Left ventricle myocardium superior (tissue), 1 donor: ENCODE results near the gene CHODL. TPM values are rescaled to one million over a fixed set of nuclear protein-coding genes. Genes with fewer than 3 reads are reported as not detected.

ENCODE experiments used
- ATAC-seq: fragments of 200-7000 bp; cut with Tn5 transposase; one replicate; pipeline ENCODE4 v1.9.1; 2020; ENCODE audit warnings: mild to moderate bottlenecking, moderate library complexity
- DNase-seq: peaks from one replicate; pipeline ENCODE4 v3.0.0-alpha.2; 2020
- intact Hi-C: fragments of 100-400 bp; cut with micrococcal nuclease; formaldehyde crosslinking; loops from one replicate; pipeline ENCODE4 v1.11.0; 2022
- total RNA-seq: library from RNA; stranded (reverse); fragmentation: NEBNext Ultra II Directional; extraction: Animal tissue kit (Norgen Biotek cat#: 25700); gene quantifications from one replicate; pipeline ENCODE4 v1.2.1, GENCODE V29; 2021
- donor health status: DM: no; HTN: yes; CAD: no; lungs with severe emphysema.

Gene CHODL
- total RNA-seq, 1 donor from 2014 or later: 0.20 TPM

DNA sequence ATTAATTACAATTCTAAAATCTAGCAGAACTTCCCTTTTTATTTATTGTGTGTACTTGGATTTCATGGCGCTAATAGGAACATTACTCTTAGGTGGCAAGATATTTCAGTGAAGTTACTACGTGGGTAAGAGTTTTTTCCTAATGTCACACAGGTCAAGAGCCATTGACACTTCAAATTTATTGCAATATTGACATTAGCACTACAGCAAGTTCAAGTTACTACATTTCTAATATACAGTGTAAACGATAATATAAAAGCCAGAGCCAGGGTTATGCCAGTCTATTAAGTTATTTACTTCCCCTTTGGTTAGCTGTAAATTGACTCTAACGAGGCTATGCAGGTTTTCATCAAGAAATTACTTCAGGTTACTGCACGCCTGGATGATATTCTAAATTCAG, 29.7 kb downstream of the CHODL start:
- ATAC-seq (no peak), DNase-seq (no peak)
- intact Hi-C loops: no loop called here

DNA sequence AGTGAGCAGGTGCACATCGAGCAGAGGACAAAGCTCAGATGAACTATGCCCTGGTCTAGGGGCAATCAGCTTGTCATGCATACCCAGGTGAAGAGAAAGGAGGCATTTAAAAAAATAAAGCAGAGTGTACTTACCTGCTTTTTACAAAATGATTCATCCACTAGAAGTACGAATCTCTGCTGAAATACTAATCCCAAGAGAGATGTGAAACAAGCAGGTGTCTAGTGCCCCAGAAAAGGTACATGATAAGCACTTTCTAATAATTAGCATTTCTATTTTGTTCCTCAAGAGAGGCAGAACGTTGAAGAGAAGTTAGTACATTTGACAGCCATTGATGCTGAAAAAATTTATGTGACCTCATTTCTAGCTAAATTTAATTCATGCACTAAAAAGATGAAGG, 31.1 kb downstream of the CHODL start:
- no peak for DNase-seq
- ATAC-seq: no peak
- intact Hi-C loops: no loop called here

DNA sequence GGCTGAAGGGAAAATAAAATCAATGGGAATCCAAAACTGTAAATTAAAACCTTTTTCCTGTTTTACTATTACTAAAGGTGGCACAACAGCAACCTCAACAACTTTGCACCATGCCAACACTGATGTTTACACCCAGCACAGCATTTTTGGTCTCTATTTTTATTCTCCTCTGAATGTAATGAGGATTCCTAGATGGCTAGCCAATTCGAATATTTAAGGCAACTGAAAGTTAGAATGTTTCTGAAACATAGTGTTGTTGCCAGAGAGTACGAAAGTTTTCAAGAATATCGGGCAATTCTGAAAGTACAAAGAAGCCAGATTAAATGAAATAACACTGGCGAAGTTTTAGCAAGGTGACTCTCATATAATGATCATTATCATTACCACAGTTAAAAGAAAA, 40.7 kb downstream of the CHODL start:
- ATAC-seq (no peak), DNase-seq (no peak)
- intact Hi-C loops: no loop called here

DNA sequence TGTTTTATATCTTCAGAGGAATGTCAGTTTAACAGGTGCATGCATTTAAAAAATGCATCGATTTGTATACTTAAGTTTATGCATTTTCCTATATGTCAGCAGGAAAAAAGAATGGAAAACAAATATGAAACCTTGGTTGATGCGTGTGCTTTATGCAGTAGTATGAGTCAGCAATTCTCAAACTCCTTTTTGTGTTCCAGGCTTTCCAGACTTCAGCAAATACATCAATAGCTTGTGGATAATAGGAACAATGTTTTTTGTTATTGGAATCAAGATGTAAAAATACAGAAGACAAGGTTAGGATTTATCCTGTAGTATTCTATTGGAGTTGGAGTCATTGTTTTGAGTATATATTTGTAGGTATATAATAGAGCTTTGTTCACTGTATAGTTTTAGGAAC, 45.2 kb downstream of the CHODL start:
- DNase-seq: no peak
- ATAC-seq: no peak
- intact Hi-C loops: no loop called here

DNA sequence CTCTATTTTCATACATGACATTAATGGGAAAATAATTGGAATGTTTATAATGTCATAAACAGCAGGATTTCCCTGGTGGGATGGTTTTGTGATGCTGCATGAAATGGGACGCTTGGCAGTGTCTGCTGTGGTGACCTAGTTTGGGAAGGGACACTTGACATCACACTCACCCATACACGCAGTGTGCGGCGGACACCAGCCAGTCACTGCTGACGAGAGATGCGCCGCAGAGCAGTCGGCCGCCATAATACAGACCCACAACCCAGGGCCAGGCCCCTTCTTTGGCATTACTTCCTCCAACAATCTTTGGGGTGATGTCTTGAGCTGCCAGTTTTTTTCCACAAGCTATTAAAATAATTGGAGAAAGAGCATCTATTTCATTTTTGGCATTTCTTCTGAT, 49.5 kb downstream of the CHODL start:
- DNase-seq: no peak
- intact Hi-C loops: no loop called here
- no peak for ATAC-seq

DNA sequence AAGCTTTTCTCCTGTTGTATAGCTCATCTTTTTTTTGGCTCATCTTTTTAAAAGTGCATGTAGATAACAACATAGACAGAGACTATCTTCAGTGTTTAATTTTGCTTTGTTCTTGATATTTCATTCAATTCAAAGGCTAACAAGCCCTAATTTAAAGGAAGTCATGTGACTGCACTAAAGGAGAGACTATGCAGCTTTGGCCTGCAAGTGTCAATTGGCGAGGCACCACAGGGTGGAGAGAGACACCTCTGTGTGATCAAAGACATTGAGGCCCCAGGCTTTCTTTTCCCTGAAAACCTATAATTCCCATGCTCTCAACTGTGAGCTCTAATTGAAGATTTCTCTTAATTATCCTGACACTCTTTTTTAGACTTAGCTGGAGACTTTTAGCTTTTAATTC, 53.6 kb downstream of the CHODL start:
- no peak for ATAC-seq
- intact Hi-C loops: no loop called here
- no peak for DNase-seq

Other genes starting within 250 kb of the CHODL start
- gene TMPRSS15, start 159.0 kb downstream of the CHODL start, total RNA-seq: not detected